ENCODE data around the gene ACER2. TPM values are rescaled to one million over a fixed set of nuclear protein-coding genes. Genes with fewer than 3 reads are reported as not detected.
"Not testable (repeated sequence)": the region's sequence is repeated elsewhere in the genome, so short reads cannot be mapped to it uniquely, and the experiment has no call there.

The ACER2 gene
- polyA plus RNA-seq (ENCODE audit: insufficient read length in 4 of 4): 10 to 100 TPM in 2 of 4 donors, 1 to 10 TPM in 2; 6.7 to 25.8 (median 11.5) TPM

DNA sequence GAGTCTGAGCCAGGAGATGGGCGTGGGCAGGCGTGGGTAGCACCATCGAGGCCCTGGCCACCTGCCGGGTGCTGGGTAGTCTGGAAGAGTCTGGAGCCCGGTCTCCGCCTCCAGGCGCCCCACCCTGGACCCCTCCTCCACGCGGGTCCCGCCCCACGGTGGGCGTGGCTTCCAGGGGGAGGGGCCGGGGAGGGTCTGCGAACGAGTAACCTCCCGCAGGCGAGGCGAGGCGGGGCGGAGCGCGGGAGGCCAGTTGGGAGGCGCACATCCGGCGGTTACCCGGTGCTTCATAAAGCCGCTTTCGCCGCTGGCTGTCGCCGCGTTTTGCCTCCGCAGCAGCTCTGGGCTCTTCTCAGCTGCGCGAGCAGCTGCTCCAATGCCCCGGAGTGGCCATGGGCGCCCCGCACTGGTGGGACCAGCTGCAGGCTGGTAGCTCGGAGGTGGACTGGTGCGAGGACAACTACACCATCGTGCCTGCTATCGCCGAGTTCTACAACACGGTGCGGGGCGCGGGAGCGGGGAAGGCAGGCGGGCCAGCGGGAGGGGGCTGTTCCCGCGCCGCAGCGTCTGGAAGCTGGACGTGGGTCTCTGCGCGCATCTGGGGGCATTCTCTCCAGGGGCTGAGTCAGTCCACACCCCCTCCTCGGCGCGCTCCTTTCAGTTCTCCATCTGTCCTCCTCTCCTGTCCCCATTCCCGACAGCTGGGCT is at the start of gene ACER2:
TSS of gene ACER2 (plus strand) at position 317 of the 708 bp plus-strand sequence. CDS start at position 393, 76 bp downstream.
- DNase-seq (ENCODE audit: low read depth in 4 of 4, low spot score in 3 of 4): peak; percentile 83 to 88 (median 84)

DNA sequence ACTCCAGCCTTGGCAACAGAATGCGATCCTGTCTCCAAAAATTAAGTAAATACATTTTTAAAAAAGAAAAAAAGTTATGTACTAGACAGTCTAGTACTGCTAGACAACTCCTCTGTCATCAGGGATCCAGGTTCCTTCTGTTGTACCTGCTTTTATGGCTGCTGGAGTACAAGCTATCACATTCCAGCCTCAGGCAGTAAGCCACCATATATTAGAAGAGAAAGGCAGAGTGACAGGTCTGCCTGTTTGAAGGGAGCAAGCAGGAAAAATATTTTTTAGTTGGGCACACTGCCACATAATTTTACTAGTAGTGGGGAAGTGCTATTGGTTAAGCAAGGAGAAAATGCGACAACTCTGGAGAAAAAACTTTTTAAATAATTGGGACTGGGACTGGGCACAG is 39.7 kb upstream of the ACER2 start:
- DNase-seq (ENCODE audit: low read depth in 4 of 4, low spot score in 3 of 4): no peak

DNA sequence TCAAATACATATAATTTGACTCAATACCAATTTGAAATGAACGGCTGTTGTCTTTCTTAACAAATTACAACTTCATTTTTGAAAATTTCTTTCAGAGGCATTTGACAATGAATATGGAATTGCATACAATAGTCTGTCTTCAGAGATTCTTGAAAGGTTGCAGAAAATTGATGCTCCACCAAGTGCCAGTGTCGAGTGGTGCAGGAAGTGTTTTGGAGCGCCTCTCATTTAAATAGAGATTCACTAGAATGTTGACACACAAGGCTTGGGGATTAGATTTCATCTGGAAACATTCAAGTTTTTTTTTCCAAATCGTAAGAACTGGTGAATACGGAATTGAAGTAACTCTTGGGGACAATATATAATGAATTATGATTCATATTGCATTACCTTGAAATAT is 36.9 kb upstream of the ACER2 start:
- no peak for DNase-seq (ENCODE audit: low read depth in 4 of 4, low spot score in 3 of 4)

DNA sequence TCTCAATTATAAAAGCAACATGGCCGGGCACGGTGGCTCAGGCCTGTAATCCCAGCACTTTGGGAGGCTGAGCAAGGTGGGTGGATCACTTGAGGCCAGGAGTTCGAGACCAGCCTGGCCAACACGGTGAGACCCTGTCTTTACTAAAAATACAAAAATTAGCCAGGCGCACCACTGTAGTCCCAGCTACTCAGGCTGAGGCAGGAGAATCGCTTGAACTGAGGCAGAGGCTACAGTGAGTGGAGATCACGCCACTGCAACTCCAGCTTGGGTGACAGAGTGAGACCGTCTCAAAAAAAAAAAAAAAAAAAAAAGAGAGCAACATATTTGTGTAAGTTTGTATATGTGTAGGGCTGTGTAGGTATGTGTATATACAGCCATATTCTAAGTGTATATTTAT is 36.2 kb upstream of the ACER2 start:
- DNase-seq (ENCODE audit: low read depth in 4 of 4, low spot score in 3 of 4): no peak

DNA sequence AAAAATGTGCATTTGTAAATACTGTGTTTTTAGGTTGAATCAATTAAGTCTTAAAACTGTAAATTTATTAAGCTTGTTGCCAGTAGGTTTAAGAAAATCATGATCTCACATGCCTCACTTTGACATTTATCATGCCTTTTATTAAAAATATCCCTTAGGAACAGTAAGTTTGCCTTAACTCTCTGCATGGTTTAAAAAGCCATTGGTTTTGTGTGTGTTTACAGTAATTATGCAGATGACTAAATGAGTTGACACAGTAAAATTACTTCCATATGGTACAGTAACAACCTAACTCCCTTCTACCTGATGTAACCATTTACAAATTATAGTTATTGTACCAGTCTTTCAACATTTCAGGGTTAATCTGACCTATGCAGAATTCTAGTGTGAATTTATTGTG is 35.3 kb upstream of the ACER2 start:
- no peak for DNase-seq (ENCODE audit: low read depth in 4 of 4, low spot score in 3 of 4)

DNA sequence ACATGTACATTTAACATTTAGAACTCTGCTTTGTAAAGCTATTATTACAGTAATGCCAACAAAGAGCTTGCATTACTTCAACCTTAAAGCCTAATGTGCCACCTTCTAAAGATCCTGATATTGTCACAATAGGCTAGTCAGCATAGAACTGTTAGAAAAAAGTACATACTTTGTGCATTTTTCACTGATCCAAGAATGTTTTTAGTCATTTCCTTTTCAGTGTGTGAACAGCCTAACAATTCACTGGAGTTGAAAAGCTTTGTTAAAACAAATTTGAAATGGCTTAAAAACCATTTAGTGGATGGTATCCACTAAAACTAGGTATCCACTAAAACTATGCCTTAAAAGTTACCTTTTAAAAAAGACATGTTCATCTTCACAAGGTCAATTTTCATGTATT is 33.3 kb upstream of the ACER2 start:
- DNase-seq (ENCODE audit: low read depth in 4 of 4, low spot score in 3 of 4): no peak

DNA sequence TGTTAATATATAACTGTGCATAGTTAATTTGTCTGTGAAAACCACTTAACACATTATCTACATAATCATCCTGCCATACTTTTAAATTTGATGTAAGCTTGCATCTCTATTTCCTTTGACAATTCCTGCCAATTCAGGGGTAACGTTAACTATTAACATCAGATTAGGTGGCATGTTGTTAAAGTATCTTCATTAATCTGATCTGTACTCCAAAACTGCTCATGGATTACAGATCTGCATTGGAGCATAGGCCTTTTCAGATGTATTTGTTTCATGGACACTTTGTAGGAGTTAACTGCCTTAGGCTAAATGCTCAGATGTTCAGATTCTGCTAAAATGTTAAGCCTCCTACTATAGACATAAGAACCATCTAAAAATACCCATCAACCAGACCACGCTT is 31.9 kb upstream of the ACER2 start:
- no peak for DNase-seq (ENCODE audit: low read depth in 4 of 4, low spot score in 3 of 4)

DNA sequence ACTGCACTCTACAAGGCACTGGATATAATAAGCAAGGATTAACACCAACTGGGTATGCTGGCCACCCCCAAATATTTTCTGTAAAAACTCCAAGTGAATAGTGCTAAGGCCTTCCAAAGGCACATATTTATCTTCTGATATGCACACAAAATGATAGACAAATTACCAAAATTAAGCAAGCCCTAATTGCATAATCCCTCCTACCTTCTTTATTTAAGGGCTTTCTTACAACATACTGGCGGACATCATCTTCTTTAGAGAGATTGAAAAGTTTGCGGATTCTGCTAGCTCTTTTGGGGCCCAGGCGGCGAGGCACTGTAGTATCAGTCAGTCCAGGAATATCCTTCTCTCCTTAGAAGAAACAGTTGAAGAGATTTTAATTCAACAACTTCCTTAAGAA is 30.6 kb upstream of the ACER2 start:
- no peak for DNase-seq (ENCODE audit: low read depth in 4 of 4, low spot score in 3 of 4)

DNA sequence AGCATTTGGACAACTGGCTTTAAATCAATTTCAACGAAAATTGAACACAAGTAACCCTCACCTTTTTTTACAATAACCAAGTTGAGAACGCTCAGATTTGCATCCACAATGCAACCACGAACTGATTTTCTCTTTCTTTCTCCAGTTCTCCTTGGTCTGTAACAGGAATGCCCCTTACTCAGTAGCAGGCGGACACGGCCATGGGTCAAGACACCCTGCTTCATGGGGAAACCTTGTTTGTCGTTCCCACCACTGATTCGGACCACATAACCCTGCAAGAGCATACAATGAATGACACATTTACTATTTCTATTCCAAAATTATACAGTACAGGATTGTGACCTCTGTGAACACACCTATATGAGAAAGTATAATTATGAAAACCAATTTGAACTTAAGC is 30.2 kb upstream of the ACER2 start:
- no peak for DNase-seq (ENCODE audit: low read depth in 4 of 4, low spot score in 3 of 4)

DNA sequence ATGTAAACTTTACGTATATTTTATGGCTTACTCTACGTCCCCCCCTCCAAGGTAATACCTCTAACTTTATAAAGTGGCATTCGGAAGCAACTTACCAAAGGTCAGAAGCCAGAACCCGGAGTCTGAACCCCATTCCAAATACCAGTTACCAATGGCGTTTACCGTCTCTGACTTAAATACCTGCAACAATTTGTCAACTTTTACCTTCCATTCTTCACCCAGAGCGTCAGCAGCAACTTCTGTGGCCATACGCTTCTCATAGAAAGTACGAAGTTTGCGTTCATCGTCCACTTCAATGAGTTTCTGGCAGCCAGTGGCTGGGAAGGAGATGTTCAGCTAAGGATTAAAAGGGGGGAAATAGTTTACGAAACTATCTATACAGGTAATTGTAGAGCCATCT is 29.5 kb upstream of the ACER2 start:
- no peak for DNase-seq (ENCODE audit: low read depth in 4 of 4, low spot score in 3 of 4)

DNA sequence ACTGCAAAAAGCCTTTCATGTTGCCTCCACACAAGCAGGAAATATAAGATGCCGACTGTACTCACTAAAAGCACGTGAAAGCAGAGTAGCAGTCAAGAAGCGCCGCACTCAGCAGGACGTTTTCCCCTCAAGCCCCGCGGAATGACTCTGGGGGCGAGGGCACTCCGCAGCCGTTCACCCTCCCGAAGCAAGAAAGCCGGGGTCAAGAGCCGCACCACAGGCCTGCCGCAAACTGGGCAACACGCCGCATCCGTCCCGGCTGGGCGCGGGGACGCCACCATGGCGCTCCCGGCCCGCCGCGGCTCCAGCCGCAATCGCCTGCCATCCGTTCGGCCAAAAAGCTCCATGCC is 29.1 kb upstream of the ACER2 start:
- DNase-seq (ENCODE audit: low read depth in 4 of 4, low spot score in 3 of 4): peak in 1 of 4 donors; percentile 20

DNA sequence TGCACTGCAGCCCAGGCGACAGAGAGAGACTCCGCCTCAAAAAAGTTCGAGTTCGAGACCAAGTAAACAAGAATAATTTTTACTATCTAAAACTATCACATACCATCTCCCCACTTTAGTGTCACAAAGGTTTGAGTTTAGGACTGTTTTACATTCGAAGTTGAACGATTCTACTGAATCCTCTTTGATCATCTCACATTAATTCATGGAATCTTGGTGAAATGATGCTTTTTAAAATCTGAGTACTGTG is 28.1 kb upstream of the ACER2 start:
- DNase-seq (ENCODE audit: low read depth in 4 of 4, low spot score in 3 of 4): no peak

DNA sequence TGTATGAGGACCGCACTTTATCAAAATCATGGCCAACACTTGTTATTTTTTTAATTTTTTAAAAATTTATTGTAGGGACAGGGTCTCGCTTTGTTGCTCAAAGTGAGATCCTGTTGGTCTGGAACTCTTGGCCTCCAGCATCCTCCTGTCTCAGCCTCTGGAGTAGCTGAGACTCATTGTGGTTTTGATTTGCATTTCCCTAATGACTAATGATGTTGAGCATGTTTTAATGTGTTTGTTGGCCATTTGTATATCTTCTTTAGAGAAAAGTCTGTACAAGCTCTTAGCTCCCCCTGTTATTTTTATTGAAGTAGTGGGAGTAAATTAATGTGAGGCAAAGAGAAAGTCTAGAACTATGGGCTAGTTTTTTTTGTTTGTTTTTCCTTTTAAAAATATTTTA is 27.2 kb upstream of the ACER2 start:
- no peak for DNase-seq (ENCODE audit: low read depth in 4 of 4, low spot score in 3 of 4)

DNA sequence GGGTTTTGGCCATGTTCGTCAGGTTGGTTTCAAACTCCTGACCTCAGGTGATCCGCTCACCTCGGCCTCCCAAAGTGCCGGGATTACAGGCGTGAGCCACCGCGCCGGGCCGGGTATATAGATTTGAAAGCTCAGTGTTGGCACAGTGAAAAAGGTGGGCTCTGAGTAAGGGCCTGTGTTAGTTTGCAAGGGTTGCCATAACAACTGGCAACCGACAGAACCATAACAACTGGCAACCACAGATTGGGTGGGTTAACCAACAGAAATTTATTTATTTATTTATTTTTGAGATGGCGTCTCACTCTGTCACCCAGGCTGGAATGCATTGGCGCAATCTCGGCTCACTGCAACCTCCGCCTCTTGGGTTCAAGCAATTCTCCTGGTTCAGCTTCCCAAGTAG is 23.6 kb upstream of the ACER2 start:
- not testable (repeated sequence) for DNase-seq (ENCODE audit: low read depth in 4 of 4, low spot score in 3 of 4)

DNA sequence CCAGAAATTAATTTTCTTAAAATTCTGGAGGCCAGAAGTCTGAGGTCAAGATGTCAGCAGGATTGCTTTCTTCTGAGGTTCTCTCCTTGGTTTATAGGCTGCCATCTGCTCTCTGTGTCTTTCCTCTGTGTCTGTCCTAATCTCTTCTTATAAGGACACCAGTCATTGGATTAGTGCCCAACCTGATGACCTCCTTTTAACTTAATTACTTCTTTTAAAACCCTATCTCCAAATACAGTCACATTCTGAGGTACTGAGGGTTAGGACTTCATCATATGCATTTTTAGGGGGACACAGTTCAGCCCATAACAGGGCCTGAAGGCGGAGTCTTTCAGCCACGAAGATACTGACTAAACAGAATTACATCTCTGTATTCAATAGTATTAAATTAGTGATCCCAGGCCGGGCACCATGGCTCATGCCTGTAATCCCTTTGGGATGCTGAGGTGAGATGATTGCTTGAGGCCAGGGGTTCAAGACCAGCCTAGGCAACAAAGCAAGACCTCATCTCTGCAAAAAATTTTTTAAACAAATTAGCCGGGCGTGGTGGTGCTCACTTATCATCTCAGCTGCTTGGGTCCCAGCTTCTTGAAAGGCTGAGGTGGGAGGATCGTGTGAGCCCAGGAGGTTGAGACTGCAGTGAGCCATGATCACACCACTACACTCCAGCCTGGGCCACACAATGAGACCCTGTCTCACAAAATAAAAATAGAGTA is 22.9 kb upstream of the ACER2 start:
- DNase-seq (ENCODE audit: low read depth in 4 of 4, low spot score in 3 of 4): no peak

DNA sequence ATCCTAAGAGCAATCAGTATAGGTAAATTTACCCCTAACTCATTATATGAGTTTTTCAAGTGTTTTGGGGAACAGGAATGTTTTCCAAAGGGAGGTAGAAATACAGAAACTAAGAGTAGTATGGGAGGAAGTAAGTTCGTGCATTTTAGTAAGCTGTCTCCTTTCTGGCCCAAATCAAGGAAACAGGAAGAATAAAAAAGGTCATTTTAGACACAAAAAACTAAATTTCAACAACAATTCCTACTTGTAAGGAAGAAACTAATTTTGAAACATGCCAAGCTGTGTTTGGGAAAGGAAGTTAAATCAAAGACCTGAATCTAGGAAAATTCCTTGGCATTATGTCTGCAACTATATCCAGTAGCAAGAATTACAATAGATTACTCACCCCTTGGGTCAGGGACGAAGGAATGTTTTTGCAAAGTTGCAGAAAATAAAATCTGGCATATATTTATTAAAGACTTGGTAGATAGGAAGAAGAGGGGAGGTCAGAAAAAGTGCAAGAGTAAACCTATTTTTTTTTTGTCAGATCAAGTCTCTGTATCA is 22.2 kb upstream of the ACER2 start:
- no peak for DNase-seq (ENCODE audit: low read depth in 4 of 4, low spot score in 3 of 4)

DNA sequence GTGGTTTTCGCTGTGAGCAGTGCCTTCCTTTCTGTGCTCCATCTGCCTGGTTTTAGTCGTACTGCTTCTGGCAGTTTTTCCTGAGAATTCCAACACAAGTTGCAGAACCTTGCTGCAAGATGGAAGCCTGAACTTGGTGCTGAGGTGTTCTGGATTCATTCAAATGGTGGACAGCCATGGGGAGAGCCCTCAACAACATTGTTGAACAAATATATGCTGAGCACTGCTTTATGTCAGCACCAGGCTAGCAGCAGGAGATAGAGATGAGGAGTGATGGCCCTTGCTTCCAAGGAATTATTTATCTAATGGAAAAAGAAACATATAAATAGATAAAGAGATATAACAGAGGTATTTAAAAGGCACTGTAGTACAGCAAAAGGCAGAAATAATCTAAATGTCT is 21.5 kb upstream of the ACER2 start:
- no peak for DNase-seq (ENCODE audit: low read depth in 4 of 4, low spot score in 3 of 4)

DNA sequence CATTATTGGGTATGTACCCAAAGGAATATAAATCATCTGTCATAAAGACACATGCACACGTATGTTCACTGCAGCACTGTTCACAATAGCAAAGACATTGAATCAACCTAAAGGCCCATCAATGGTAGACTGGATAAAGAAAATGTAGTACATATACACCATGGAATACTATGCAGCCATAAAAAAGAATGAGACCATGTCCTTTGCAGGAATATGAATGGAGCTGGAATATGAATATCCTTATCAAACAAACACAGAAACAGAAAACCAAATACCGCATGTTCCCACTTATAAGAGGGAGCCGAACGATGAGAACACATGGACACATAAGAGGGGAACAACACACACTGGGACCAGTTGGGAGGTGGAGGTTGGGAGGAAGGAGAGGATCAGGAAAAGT is 19.3 kb upstream of the ACER2 start:
- DNase-seq (ENCODE audit: low read depth in 4 of 4, low spot score in 3 of 4): not testable (repeated sequence)

DNA sequence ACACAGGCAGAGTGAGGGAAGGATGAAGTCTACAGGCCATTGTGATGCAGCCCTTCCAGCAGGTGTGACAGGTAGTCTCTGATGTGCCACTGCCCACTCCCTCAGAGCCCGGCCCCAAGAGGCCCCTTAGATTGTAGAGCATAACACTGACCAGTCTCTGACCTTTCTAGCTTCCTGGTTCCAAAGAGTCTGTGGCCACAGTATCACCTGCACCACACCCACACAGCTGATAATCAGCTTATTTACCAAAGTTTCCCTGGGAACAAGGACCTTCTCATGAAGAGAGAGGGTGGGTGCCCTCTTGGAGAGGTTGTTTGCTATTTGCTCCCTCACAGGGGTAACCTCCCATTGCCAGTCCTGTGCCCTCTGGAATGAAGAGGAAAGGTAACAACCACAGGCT is 11.0 kb upstream of the ACER2 start:
- DNase-seq (ENCODE audit: low read depth in 4 of 4, low spot score in 3 of 4): no peak

DNA sequence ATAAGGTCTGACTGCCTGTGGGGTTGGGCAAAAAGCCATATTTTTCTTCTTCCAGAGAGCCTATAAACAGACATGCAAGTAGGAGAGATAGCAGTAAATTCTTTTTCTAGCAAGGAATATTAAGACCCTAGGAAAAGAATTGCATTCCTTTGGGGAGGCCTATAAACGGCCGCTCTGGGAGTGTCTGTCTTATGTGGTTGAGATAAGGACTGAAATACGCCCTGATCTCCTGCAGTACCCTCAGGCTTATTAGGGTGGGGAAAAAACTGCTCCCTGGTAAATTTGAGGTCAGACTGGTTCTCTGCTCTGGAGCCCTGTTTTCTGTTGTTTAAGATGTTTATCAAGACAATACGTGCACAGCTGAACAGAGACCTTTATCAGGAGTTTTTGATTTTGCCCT is 5.6 kb upstream of the ACER2 start:
- DNase-seq (ENCODE audit: low read depth in 4 of 4, low spot score in 3 of 4): not testable (repeated sequence)

DNA sequence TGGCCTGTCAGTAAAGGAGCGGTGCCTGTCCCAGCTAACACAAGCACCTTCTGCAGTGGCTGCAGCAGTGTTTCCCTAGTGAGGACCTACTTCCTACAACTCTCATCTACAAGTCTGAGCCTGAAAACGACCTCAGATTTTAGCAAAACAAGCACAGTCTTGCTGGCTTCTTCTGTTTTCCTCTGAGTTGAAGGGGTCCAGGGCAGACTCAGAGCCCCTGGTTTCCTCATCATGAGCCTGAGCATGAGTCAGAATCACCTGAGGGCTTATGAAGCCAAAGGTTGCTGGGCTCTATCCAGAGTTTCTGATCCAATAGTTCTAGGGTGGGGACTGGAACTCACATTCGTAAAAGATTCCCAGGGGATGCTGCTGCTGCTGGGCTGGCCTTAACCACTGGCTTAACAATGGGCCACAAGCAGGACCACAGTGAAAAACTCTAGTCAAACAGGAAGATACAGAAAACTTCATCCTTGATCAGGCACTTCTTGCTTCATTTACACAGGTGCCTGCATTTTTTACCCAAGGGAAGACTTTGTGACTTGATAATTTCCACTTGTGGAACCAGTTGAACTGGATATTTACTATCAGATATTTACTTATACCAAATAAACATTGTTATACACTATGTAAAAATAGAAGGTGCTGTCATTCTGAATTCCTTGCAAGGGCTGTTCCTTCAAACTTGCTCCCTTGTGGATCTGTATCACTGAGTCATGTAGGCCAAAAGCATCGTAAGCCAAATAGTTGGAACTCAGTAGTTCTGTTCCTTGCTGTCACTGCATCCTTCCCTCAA is 4.3 kb upstream of the ACER2 start:
- DNase-seq (ENCODE audit: low read depth in 4 of 4, low spot score in 3 of 4): no peak

DNA sequence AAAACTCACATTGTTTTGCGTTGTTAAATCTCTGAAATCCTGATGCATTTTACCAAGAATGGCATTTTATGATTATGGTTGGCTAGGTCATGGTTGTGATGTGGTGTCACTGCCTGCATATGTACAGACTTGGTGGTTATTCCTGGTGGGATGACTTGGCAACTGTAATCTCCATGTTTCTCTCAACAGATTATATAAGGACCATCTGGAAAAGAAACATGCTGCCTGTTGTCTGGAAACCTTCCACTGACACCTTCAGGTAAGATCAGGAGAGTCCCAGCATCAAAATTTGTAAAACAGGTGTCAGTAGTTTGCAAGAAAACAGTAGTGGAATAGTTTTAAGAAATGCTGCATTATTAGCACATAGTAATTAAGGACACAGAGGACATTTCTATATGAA is 3.0 kb upstream of the ACER2 start:
- DNase-seq (ENCODE audit: low read depth in 4 of 4, low spot score in 3 of 4): no peak

All from right renal pelvis (tissue), 4 donors.